Fibroblast of skin of abdomen (primary cell): Measurements from ENCODE around the gene USP17L11. TPM values are rescaled to one million over a fixed set of nuclear protein-coding genes. Genes with fewer than 3 reads are reported as not detected.
"Not testable (repeated sequence)": the region's sequence is repeated elsewhere in the genome, so short reads cannot be mapped to it uniquely, and the experiment has no call there.

Source experiments
- DNase-seq: peaks from one replicate; pipeline ENCODE4 v3.0.0-alpha.2; 2013
- polyA plus RNA-seq, 2 experiments: library from polyadenylated mRNA; unstranded; fragments of 120-200 nt; gene quantifications; one replicate each; pipeline ENCODE4 v1.2.1, GENCODE V29; 2013; ENCODE audit not compliant: insufficient read length in 2 of 2

The USP17L11 gene, protein sequence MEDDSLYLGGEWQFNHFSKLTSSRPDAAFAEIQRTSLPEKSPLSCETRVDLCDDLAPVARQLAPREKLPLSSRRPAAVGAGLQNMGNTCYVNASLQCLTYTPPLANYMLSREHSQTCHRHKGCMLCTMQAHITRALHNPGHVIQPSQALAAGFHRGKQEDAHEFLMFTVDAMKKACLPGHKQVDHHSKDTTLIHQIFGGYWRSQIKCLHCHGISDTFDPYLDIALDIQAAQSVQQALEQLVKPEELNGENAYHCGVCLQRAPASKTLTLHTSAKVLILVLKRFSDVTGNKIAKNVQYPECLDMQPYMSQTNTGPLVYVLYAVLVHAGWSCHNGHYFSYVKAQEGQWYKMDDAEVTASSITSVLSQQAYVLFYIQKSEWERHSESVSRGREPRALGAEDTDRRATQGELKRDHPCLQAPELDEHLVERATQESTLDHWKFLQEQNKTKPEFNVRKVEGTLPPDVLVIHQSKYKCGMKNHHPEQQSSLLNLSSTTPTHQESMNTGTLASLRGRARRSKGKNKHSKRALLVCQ
- polyA plus RNA-seq (2013, experiment 1 of 2; ENCODE audit: insufficient read length) = not detected
- not detected for polyA plus RNA-seq (2013, experiment 2 of 2; ENCODE audit: insufficient read length)

DNA sequence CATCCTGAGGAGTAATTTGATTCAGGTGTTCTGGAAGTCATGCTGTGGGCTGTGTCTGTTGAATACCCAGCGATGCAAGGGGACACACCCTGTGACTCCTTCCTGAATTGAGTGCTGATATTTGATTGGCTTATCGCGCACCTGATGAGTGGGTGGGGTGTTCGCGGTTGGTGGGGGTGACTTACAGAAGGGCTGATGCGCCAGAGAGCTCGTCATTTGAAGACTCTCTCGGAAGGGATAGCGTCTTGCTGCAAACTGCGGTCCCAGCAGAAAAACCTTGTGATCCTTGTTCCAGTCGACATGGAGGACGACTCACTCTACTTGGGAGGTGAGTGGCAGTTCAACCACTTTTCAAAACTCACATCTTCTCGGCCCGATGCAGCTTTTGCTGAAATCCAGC, at the start of gene USP17L11:
USP17L11 (plus strand) TSS at position 301 of the 400 bp plus-strand sequence; CDS start at position 301, 0 bp downstream.
- DNase-seq = not testable (repeated sequence)

DNA sequence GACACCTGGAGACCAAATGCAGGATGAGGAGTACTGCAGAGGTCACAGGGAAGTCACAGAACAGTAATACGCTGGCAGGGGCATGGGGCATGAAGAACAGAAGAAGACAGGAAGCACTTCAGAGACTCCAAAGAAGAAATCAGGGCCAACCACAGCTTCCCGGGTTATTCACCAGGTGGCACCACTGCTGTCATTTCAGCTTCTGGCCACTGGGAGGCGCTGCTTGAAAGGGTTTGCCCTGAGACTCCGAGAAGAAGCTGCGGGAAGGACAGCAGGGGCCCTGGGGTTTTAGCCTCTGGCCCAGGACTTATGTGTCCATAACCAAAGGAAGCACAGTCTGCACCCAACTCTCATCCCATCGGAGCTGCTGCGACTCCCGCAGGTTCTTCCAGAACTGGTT, 49.2 kb upstream of the USP17L11 start:
- DNase-seq = not testable (repeated sequence)

DNA sequence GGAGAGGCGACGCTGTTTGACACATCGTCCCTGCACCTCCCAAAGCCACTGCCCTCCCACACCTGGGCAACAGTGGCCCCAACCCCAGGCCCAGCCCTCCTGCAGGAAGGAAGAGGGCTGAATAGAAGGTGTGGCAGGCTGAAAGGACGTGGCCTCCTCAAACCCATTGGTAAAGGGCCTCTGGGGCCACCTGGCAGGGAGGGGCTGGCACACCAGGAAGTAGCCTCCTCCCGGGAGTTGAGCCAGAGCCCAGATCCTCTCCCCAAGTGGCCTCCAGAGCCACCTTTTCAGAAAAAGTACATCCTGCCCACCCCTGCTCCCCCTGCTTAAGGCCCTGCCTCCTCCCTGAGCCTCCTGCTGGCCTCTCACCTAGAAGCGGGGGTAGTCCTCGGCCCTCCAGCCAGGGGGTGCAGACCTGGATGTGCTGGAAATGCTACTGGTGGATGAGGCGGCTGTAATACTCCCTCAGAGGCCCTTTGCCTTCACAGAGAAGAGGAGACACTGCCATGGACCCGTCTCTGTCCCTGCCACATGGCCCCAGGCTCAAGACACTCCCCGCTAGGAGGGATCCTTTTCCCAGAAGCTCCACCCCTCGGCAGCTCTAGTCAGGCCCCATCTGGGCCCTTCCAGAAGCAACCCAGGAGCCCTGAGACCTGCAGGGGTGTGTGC, 45.3 kb upstream of the USP17L11 start, which contains the start of gene FAM90A26:
FAM90A26 (plus strand) TSS at position 619 of the 669 bp plus-strand sequence. CDS start 2,764 bp downstream, outside the sequence.
- not testable (repeated sequence) for DNase-seq

DNA sequence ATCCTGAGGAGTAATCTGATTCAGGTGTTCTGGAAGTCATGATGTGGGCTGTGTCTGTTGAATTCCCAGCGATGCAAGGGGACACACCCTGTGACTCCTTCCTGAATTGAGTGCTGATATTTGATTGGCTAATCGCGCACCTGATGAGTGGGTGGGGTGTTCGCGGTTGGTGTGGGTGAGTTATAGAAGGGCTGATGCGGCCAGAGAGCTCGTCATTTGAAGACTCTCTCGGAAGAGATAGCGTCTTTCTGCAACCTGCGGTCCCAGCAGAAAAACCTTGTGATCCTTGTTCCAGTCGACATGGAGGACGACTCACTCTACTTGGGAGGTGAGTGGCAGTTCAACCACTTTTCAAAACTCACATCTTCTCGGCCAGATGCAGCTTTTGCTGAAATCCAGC, 4.8 kb upstream of the USP17L11 start, which contains the start of gene USP17L10:
USP17L10 (plus strand) TSS at position 301 of the 400 bp plus-strand sequence; CDS start at position 301, 0 bp downstream.
- DNase-seq = not testable (repeated sequence)

DNA sequence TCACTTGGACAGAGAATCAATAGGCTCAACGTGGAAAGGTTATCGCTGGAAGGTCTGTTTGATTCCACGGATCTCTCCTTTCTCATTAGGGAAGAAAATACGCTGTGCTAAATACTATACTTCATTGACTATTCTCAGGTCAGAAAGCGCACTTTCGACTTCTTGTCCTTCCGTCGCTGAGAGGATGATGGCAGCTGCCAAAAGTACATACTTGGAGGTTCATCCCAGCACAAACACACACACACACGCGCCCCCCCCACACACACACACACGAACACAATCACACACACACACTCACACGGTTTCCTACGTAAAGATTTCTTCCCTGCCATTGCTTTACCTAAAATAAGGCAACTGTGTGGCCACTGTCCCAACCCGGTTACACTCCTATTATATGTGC, 504 bp upstream of the USP17L11 start:
- DNase-seq = not testable (repeated sequence)

DNA sequence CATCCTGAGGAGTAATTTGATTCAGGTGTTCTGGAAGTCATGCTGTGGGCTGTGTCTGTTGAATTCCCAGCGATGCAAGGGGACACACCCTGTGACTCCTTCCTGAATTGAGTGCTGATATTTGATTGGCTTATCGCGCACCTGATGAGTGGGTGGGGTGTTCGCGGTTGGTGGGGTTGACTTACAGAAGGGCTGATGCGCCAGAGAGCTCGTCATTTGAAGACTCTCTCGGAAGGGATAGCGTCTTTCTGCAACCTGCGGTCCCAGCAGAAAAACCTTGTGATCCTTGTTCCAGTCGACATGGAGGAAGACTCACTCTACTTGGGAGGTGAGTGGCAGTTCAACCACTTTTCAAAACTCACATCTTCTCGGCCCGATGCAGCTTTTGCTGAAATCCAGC, 4.6 kb downstream of the USP17L11 start, which contains the start of gene USP17L12:
USP17L12 (plus strand) TSS at position 301 of the 400 bp plus-strand sequence; CDS start at position 301, 0 bp downstream.
- DNase-seq = not testable (repeated sequence)

DNA sequence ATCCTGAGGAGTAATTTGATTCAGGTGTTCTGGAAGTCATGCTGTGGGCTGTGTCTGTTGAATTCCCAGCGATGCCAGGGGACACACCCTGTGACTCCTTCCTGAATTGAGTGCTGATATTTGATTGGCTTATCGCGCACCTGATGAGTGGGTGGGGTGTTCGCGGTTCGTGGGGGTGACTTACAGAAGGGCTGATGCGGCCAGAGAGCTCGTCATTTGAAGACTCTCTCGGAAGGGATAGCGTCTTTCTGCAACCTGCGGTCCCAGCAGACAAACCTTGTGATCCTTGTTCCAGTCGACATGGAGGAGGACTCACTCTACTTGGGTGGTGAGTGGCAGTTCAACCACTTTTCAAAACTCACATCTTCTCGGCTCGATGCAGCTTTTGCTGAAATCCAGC, 9.4 kb downstream of the USP17L11 start, which contains the start of gene USP17L13:
USP17L13 (plus strand) TSS at position 301 of the 400 bp plus-strand sequence; CDS start at position 301, 0 bp downstream.
- DNase-seq = not testable (repeated sequence)

DNA sequence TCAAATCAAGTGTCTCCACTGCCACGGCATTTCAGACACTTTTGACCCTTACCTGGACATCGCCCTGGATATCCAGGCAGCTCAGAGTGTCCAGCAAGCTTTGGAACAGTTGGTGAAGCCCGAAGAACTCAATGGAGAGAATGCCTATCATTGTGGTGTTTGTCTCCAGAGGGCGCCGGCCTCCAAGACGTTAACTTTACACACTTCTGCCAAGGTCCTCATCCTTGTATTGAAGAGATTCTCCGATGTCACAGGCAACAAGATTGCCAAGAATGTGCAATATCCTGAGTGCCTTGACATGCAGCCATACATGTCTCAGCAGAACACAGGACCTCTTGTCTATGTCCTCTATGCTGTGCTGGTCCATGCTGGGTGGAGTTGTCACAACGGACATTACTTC, 15.0 kb downstream of the USP17L11 start:
- DNase-seq = not testable (repeated sequence)

DNA sequence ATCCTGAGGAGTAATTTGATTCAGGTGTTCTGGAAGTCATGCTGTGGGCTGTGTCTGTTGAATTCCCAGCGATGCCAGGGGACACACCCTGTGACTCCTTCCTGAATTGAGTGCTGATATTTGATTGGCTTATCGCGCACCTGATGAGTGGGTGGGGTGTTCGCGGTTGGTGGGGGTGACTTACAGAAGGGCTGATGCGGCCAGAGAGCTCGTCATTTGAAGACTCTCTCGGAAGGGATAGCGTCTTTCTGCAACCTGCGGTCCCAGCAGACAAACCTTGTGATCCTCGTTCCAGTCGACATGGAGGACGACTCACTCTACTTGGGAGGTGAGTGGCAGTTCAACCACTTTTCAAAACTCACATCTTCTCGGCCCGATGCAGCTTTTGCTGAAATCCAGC, 18.9 kb downstream of the USP17L11 start, which contains the start of gene USP17L15:
USP17L15 (plus strand) TSS at position 301 of the 400 bp plus-strand sequence; CDS start at position 301, 0 bp downstream.
- DNase-seq = not testable (repeated sequence)

DNA sequence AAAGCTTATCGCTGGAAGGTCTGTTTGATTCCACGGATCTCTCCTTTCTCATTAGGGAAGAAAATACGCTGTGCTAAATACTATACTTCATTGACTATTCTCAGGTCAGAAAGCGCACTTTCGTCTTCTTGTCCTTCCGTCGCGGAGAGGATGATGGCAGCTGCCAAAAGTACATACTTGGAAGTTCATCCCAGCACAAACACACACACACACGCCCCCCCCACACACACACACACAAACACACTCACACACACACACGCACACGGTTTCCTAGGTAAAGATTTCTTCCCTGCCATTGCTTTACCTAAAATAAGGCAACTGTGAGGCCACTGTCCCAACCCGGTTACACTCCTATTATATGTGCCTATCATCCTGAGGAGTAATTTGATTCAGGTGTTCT, 23.3 kb downstream of the USP17L11 start:
- DNase-seq = not testable (repeated sequence)

DNA sequence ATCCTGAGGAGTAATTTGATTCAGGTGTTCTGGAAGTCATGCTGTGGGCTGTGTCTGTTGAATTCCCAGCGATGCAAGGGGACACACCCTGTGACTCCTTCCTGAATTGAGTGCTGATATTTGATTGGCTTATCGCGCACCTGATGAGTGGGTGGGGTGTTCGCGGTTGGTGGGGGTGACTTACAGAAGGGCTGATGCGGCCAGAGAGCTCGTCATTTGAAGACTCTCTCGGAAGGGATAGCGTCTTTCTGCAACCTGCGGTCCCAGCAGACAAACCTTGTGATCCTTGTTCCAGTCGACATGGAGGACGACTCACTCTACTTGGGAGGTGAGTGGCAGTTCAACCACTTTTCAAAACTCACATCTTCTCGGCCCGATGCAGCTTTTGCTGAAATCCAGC, 28.4 kb downstream of the USP17L11 start, which contains the start of gene USP17L17:
USP17L17 (plus strand) TSS at position 301 of the 400 bp plus-strand sequence; CDS start at position 301, 0 bp downstream.
- not testable (repeated sequence) for DNase-seq

DNA sequence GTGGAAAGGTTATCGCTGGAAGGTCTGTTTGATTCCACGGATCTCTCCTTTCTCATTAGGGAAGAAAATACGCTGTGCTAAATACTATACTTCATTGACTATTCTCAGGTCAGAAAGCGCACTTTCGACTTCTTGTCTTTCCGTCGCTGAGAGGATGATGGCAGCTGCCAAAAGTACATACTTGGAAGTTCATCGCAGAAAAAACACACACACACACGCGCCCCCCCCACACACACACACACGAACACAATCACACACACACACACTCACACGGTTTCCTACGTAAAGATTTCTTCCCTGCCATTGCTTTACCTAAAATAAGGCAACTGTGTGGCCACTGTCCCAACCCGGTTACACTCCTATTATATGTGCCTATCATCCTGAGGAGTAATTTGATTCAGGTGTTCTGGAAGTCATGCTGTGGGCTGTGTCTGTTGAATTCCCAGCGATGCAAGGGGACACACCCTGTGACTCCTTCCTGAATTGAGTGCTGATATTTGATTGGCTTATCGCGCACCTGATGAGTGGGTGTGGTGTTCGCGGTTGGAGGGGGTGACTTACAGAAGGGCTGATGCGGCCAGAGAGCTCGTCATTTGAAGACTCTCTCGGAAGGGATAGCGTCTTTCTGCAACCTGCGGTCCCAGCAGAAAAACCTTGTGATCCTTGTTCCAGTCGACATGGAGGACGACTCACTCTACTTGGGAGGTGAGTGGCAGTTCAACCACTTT, 32.9 kb downstream of the USP17L11 start, which contains the start of gene USP17L18:
USP17L18 (plus strand) TSS at position 678 of the 728 bp plus-strand sequence; CDS start at position 678, 0 bp downstream.
- peak; percentile 0 for DNase-seq

DNA sequence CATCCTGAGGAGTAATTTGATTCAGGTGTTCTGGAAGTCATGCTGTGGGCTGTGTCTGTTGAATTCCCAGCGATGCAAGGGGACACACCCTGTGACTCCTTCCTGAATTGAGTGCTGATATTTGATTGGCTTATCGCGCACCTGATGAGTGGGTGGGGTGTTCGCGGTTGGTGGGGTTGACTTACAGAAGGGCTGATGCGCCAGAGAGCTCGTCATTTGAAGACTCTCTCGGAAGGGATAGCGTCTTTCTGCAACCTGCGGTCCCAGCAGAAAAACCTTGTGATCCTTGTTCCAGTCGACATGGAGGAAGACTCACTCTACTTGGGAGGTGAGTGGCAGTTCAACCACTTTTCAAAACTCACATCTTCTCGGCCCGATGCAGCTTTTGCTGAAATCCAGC, 37.9 kb downstream of the USP17L11 start, which contains the start of gene USP17L19:
USP17L19 (plus strand) TSS at position 301 of the 400 bp plus-strand sequence; CDS start at position 301, 0 bp downstream.
- not testable (repeated sequence) for DNase-seq

DNA sequence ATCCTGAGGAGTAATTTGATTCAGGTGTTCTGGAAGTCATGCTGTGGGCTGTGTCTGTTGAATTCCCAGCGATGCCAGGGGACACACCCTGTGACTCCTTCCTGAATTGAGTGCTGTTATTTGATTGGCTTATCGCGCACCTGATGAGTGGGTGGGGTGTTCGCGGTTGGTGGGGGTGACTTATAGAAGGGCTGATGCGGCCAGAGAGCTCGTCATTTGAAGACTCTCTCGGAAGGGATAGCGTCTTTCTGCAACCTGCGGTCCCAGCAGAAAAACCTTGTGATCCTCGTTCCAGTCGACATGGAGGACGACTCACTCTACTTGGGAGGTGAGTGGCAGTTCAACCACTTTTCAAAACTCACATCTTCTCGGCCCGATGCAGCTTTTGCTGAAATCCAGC, 42.6 kb downstream of the USP17L11 start, which contains the start of gene USP17L20:
USP17L20 (plus strand) TSS at position 301 of the 400 bp plus-strand sequence; CDS start at position 301, 0 bp downstream.
- DNase-seq = not testable (repeated sequence)

DNA sequence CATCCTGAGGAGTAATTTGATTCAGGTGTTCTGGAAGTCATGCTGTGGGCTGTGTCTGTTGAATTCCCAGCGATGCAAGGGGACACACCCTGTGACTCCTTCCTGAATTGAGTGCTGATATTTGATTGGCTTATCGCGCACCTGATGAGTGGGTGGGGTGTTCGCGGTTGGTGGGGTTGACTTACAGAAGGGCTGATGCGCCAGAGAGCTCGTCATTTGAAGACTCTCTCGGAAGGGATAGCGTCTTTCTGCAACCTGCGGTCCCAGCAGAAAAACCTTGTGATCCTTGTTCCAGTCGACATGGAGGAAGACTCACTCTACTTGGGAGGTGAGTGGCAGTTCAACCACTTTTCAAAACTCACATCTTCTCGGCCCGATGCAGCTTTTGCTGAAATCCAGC, 47.4 kb downstream of the USP17L11 start, which contains the start of gene USP17L21:
USP17L21 (plus strand) TSS at position 301 of the 400 bp plus-strand sequence; CDS start at position 301, 0 bp downstream.
- not testable (repeated sequence) for DNase-seq
